Hepatocyte (in vitro differentiated cells): ENCODE results near the gene NPIPB2. TPM values are rescaled to one million over a fixed set of nuclear protein-coding genes. Genes with fewer than 3 reads are reported as not detected.
"Not testable (repeated sequence)": the region's sequence is repeated elsewhere in the genome, so short reads cannot be mapped to it uniquely, and the experiment has no call there.

ENCODE experiments used
- DNase-seq: peaks from one replicate; pipeline ENCODE4 v3.0.0-alpha.2; 2016; ENCODE audit warnings: low spot score
- H2AFZ ChIP-seq: fragments of 200-600 bp; sonication (generic); 2 replicates; pipeline ENCODE4 v1.6.0; 2016; ENCODE audit warnings: antibody characterized with exemption, mild to moderate bottlenecking
- H3K27ac ChIP-seq: fragments of 200-600 bp; sonication (generic); 2 replicates; pipeline ENCODE4 v1.5.1; 2016; ENCODE audit warnings: mild to moderate bottlenecking
- H3K27me3 ChIP-seq: fragments of 200-600 bp; sonication (generic); 2 replicates; pipeline ENCODE4 v1.6.1; 2016
- H3K36me3 ChIP-seq: fragments of 200-600 bp; sonication (generic); replicated peaks from 2 replicates; pipeline ENCODE4 v1.5.1; 2016; ENCODE audit warnings: low read depth; ENCODE audit not compliant: insufficient read depth
- H3K4me1 ChIP-seq: fragments of 200-600 bp; sonication (generic); 2 replicates; pipeline ENCODE4 v1.5.1; 2016; ENCODE audit warnings: mild to moderate bottlenecking, moderate library complexity; ENCODE audit not compliant: insufficient read depth
- H3K4me2 ChIP-seq: fragments of 200-600 bp; sonication (generic); 2 replicates; pipeline ENCODE4 v1.6.0; 2016
- H3K4me3 ChIP-seq: fragments of 200-600 bp; sonication (generic); 2 replicates; pipeline ENCODE4 v1.5.1; 2016; ENCODE audit warnings: mild to moderate bottlenecking
- H3K79me2 ChIP-seq: fragments of 200-600 bp; sonication (generic); 2 replicates; pipeline ENCODE4 v1.6.0; 2017; ENCODE audit warnings: mild to moderate bottlenecking
- H3K9me2 ChIP-seq: fragments of 200-600 bp; sonication (generic); replicated peaks from 2 replicates; pipeline ENCODE4 v1.6.0; 2017; ENCODE audit warnings: mild to moderate bottlenecking; ENCODE audit not compliant: insufficient read depth
- H3K9me3 ChIP-seq: fragments of 200-600 bp; sonication (generic); 2 replicates; pipeline ENCODE4 v1.5.1; 2016; ENCODE audit warnings: low read depth, mild to moderate bottlenecking
- H4K20me1 ChIP-seq: fragments of 200-600 bp; sonication (generic); 2 replicates; pipeline ENCODE4 v1.6.0; 2016; ENCODE audit warnings: mild to moderate bottlenecking; ENCODE audit not compliant: insufficient read depth, poor library complexity, severe bottlenecking
- EZH2 ChIP-seq: fragments of 200-600 bp; sonication (generic); IDR thresholded peaks from 2 replicates; pipeline ENCODE4 v1.6.1; 2016; ENCODE audit warnings: antibody characterized with exemption, mild to moderate bottlenecking, borderline replicate concordance
- EZH2phosphoT487 ChIP-seq: fragments of 200-600 bp; sonication (generic); IDR thresholded peaks from one replicate; pipeline ENCODE4 v1.6.1; 2018; ENCODE audit warnings: antibody characterized with exemption, mild to moderate bottlenecking, low read depth, moderate library complexity; ENCODE audit not compliant: unreplicated experiment, severe bottlenecking
- WGBS: methylation state at CpG from one replicate; pipeline ENCODE4 v1.1.6; 2016; ENCODE audit warnings: low lambda C conversion rate; ENCODE audit errors: missing lambda C conversion rate; 5-methylcytosine and 5-hydroxymethylcytosine counted together
- polyA plus RNA-seq: library from polyadenylated mRNA; unstranded; fragments of >200 nt; fragmentation: Nextera tagmentation; extraction: Ambion mirVana; gene quantifications from 2 replicates; pipeline ENCODE4 v1.2.1, GENCODE V29; 2016
- total RNA-seq: library from RNA; depleted of rRNA; stranded (reverse); fragments of >200 nt; gene quantifications from 2 replicates; pipeline ENCODE4 v1.2.3, GENCODE V29; 2014
- TF ChIP-seq, protein P1 (sequence below): fragments of 200-600 bp; sonication (generic); IDR thresholded peaks from 2 replicates; pipeline ENCODE4 v1.5.1; 2016; ENCODE audit warnings: antibody characterized with exemption, mild to moderate bottlenecking; ENCODE audit not compliant: poor library complexity

The NPIPB2 gene
- total and polyA plus RNA-seq, 2 experiments from 2014 or later: 5.8 to 12.2 TPM

DNA sequence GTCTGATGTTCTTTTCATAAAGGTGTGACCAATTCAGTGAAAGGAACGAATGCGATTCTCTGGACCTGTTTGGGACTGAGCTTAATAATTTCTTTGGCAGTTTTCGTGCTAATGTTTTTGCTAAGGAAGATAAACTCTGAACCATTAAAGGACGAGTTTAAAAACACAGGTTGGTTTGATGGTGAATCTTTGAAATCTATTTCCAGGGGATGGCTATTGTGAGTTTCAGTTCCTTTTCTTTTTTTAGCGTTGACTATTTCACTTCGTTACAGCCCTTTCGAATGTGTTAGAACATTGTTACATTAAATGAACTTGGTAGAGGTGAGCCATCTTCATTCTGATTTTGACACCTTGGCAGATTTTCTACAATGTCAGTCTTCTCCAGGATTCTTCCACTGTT, 24.3 kb upstream of the NPIPB2 start:
- 94% methylated on average over 7 of the region's 7 CpGs for WGBS
- Histone ChIP-seq H4K20me1 (no peaks in the 10 kb centered on the region), H3K9me3 (no peaks in the 10 kb centered on the region), H3K9me2 (no peaks in the 10 kb centered on the region), H3K27me3 (no peaks in the 10 kb centered on the region), H3K27ac (no peak overlapping the region), H3K4me2 (no peak overlapping the region), H3K4me3 (no peak overlapping the region), H3K79me2 (no peaks in the 10 kb centered on the region), H3K4me1 (no peaks in the 10 kb centered on the region), H2AFZ (no peak overlapping the region), H3K36me3 (no peaks in the 10 kb centered on the region)
- DNase-seq: no peak
- TF ChIP-seq EZH2phosphoT487 (no peak), EZH2 (no peak)
- TF ChIP-seq, protein P1, sequence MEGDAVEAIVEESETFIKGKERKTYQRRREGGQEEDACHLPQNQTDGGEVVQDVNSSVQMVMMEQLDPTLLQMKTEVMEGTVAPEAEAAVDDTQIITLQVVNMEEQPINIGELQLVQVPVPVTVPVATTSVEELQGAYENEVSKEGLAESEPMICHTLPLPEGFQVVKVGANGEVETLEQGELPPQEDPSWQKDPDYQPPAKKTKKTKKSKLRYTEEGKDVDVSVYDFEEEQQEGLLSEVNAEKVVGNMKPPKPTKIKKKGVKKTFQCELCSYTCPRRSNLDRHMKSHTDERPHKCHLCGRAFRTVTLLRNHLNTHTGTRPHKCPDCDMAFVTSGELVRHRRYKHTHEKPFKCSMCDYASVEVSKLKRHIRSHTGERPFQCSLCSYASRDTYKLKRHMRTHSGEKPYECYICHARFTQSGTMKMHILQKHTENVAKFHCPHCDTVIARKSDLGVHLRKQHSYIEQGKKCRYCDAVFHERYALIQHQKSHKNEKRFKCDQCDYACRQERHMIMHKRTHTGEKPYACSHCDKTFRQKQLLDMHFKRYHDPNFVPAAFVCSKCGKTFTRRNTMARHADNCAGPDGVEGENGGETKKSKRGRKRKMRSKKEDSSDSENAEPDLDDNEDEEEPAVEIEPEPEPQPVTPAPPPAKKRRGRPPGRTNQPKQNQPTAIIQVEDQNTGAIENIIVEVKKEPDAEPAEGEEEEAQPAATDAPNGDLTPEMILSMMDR: no peak

DNA sequence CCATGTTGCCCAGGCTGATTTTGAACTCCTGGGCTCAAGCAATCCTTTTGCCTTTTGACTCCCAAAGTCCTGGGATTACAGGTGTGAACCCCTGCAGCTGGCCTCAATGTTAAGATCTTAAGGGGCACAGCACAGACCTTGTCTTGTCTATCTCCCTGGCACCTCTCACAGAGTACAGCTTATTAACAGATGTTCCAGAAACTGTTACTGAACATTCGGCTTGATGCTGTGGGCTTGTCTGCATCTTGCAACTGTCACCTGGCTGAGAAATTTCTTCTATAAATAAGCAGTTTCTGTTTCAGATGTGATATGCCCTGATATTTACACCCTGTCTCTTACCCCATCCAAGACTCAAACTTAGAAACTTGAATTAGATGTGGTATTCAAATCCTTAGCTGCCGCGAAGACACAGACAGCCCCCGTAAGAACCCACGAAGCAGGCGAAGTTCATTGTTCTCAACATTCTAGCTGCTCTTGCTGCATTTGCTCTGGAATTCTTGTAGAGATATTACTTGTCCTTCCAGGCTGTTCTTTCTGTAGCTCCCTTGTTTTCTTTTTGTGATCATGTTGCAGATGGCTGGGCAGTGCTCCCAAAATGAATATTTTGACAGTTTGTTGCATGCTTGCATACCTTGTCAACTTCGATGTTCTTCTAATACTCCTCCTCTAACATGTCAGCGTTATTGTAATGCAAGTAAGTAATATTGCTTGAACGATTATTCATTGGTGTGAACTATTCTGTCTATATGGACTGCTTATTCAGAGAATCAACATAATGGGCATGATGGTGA, 23.1 kb upstream of the NPIPB2 start, which contains the start of gene TNFRSF17:
TNFRSF17 (plus strand) TSS at position 450 of the 791 bp plus-strand sequence; CDS start at position 565, 115 bp downstream.
- Histone ChIP-seq H3K27me3 (no peaks in the 10 kb centered on the region), H2AFZ (no peak within 1 kb of the TSS), H3K9me2 (no peaks in the 10 kb centered on the region), H3K36me3 (no peaks in the 10 kb centered on the region), H4K20me1 (no peaks in the 10 kb centered on the region), H3K27ac (no peak within 1 kb of the TSS), H3K4me2 (no peak within 1 kb of the TSS), H3K79me2 (no peaks in the 10 kb centered on the region), H3K9me3 (no peaks in the 10 kb centered on the region), H3K4me1 (no peaks in the 10 kb centered on the region), H3K4me3 (no peak within 1 kb of the TSS)
- no peak for DNase-seq
- 89% methylated on average over 9 of the region's 9 CpGs for WGBS
- TF ChIP-seq, protein P1: no peak
- TF ChIP-seq EZH2phosphoT487 (no peak), EZH2 (no peak)

- Histone ChIP-seq H3K9me2 (no peaks in the 10 kb centered on the region), H3K27me3 (no peaks in the 10 kb centered on the region), H3K4me1 (no peaks in the 10 kb centered on the region), H3K4me2 (no peak overlapping the region), H3K4me3 (no peak overlapping the region), H3K27ac (no peak overlapping the region), H3K79me2 (no peaks in the 10 kb centered on the region), H3K36me3 (no peaks in the 10 kb centered on the region), H4K20me1 (no peaks in the 10 kb centered on the region), H3K9me3 (no peaks in the 10 kb centered on the region), H2AFZ (no peak overlapping the region)
- 93% methylated on average over 6 of the region's 6 CpGs for WGBS
- TF ChIP-seq, protein P1: no peak
- TF ChIP-seq EZH2phosphoT487 (no peak), EZH2 (no peak)
- DNase-seq: no peak
Measured at GRCh38 chr16:11963706-11964105, 21.9 kb upstream of the NPIPB2 start.

DNA sequence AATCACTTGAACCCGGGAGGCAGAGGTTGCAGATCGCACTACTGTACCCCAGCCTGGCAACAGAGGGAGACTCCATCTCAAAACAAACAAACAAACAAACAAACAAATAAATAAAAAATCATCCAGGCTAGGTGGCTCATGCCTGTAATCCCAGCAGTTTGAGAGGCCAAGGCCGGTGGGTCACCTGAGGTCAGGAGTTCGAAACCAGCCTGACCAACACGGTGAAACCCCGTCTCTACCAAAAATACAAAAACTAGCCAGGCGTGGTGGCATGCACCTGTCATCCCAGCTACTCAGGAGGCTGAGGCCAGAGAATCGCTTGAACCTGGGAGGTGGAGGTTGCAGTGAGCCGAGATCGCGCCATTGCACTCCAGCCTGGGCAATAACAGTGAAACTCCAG, 21.1 kb upstream of the NPIPB2 start:
- DNase-seq, H3K27me3 ChIP-seq, H3K27ac ChIP-seq, H2AFZ ChIP-seq, H3K36me3 ChIP-seq, H3K9me3 ChIP-seq, H3K4me1 ChIP-seq, H3K79me2 ChIP-seq, H3K4me3 ChIP-seq, H3K9me2 ChIP-seq, H4K20me1 ChIP-seq, H3K4me2 ChIP-seq: not testable (repeated sequence)
- 97% methylated on average over 11 of the region's 11 CpGs for WGBS

DNA sequence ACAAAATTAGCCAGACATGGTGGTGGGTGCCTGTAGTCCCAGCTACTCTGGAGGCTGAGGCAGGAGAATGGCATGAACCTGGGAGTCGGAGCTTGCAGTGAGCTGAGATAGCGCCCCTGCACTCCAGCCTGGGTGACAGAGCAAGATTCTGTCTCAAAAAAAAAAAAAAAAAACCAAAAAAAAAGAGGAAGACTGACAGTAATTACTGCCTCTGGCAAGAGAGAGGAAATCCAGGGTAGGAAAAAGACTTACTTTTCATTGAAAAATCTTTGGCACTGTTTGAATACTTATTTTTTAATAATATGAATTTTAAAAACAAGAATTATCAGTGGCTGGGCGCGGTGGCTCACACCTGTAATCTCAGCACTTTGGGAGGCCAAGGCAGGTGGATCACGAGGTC, 20.6 kb upstream of the NPIPB2 start:
- not testable (repeated sequence) for H3K36me3 ChIP-seq, H3K4me2 ChIP-seq, H3K9me2 ChIP-seq, H3K4me1 ChIP-seq, H3K4me3 ChIP-seq, H3K27ac ChIP-seq, H2AFZ ChIP-seq, H3K27me3 ChIP-seq, H3K79me2 ChIP-seq, DNase-seq, H4K20me1 ChIP-seq, H3K9me3 ChIP-seq
- WGBS: 93% methylated on average over 5 of the region's 5 CpGs
